22Rv1 (cell line): ENCODE data around the gene CTDP1.

Experiments used
- CTCF ChIP-seq: fragments of 450-650 bp; IDR thresholded peaks from 2 replicates; pipeline ENCODE4 v1.5.1; 2017; ENCODE audit warnings: mild to moderate bottlenecking
- ZFX ChIP-seq: fragments of 450-650 bp; IDR thresholded peaks from 2 replicates; pipeline ENCODE4 v1.6.1; 2017; ENCODE audit warnings: antibody characterized with exemption, borderline replicate concordance

GRCh38 chr18:79684283-79684631 is 4.7 kb downstream of the CTDP1 start:
- TF ChIP-seq CTCF (no peak), ZFX (no peak)
